ENCODE measurements around the gene C9orf153.

The C9orf153 gene

DNA sequence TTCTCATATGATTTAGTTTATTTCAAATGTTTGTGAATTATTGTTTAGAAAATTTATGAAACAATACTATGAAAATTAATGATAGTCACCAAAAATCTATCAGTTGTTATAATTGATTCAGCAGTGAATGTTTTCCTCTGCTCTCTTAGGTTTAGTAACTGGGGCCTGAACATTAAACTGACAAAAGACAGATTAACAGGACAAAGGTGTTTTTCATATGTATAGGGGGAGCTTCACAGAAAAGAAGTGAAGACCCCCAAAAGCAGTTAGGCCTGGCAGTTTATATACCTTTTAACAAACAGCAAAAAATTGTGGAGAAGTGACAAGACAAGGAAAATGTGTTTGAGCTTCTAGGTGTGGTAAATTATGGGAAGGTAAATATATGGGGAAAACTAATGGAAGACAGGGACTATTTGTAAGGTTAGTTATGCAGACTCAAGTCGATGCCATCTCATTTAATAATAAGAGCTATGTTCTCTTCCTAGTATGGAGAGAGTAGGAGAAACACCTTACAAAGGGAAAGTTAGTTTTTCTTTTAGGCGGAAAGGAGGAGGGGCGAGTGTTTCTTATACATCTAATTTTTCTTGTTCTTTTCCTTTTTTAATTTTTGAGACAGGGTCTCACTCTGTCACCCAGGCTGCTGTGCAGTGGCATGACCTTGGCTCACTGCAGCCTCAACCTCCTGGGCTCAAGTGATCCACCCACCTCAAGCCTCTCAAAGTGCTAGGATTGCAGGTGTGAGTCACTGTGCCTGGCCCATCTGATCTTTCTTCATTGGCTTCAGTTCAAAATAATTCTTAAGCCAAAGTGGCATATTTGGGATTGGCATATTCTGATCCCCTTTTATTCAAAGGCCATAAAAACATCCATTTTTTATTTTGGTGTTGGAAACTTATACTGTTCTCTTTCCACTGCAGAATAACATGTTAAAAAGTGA lies 77.8 kb downstream of the C9orf153 start:
- Histone ChIP-seq H3K36me3 (no peaks in the 10 kb centered on the region), H4K20me1 (no peaks in the 10 kb centered on the region), H3K27me3 (no peaks in the 10 kb centered on the region), H3K4me3 (no peak overlapping the region), H3K9ac (no peak overlapping the region), H3K27ac (no peak overlapping the region), H3K9me3 (no peaks in the 10 kb centered on the region), H3K4me2 (no peak overlapping the region), H3K4me1 (no peaks in the 10 kb centered on the region)
- no peak for TF ChIP-seq Cebpa-rat (IDR thresholded peaks at IDR 0.05)

DNA sequence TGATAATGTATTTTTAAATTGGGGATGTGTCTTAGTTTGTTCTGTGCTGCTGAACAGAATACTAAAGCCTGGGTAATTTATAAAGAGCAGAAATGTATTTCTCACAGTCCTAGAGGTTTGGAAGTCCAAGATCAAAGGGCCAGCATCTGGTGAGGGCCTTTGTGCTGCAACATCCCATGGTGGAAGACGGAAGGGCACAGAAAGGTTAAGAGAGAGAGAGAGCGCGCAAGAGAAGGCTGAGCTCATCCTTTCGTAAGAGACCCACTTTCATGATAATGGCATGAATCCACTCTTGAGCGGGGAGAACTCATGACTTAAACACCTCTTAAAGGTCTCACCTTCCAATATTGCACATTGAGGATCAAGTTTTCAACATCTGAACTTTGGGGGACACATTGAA lies 81.0 kb downstream of the C9orf153 start:
- no peak overlapping the region for H3K9ac ChIP-seq
- H3K27ac ChIP-seq = no peak overlapping the region
- no peaks in the 10 kb centered on the region for H4K20me1 ChIP-seq
- no peaks in the 10 kb centered on the region for H3K9me3 ChIP-seq
- no peak for TF ChIP-seq Cebpa-rat (IDR thresholded peaks at IDR 0.05)
- no peak overlapping the region for H3K4me3 ChIP-seq
- H3K4me1 ChIP-seq = no peaks in the 10 kb centered on the region
- H3K36me3 ChIP-seq = no peaks in the 10 kb centered on the region
- no peaks in the 10 kb centered on the region for H3K27me3 ChIP-seq
- no peak overlapping the region for H3K4me2 ChIP-seq

DNA sequence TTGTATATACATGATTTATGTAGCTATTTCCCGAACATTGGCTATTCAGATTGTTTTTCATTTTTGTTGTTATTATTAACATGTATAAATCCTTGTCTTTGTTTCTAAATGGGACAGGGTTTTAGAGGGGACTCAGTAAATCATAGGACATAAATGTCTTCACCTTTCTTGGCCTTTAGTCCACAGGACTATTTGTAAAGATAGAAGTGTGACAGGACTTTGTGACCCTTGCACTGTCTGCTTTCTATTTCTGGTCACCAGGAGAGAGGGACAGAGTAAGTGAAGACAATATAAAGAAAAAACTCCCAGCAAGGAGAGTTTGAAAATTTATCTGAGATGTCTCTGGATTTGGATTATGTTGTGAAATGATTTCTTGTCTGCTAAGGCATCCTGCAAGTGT lies 81.5 kb downstream of the C9orf153 start:
- no peak overlapping the region for H3K4me3 ChIP-seq
- no peaks in the 10 kb centered on the region for H3K9me3 ChIP-seq
- no peaks in the 10 kb centered on the region for H3K27me3 ChIP-seq
- H3K36me3 ChIP-seq = no peaks in the 10 kb centered on the region
- H3K4me2 ChIP-seq = no peak overlapping the region
- no peaks in the 10 kb centered on the region for H3K4me1 ChIP-seq
- no peaks in the 10 kb centered on the region for H4K20me1 ChIP-seq
- TF ChIP-seq Cebpa-rat (IDR thresholded peaks at IDR 0.05) = no peak
- no peak overlapping the region for H3K9ac ChIP-seq
- H3K27ac ChIP-seq = no peak overlapping the region

DNA sequence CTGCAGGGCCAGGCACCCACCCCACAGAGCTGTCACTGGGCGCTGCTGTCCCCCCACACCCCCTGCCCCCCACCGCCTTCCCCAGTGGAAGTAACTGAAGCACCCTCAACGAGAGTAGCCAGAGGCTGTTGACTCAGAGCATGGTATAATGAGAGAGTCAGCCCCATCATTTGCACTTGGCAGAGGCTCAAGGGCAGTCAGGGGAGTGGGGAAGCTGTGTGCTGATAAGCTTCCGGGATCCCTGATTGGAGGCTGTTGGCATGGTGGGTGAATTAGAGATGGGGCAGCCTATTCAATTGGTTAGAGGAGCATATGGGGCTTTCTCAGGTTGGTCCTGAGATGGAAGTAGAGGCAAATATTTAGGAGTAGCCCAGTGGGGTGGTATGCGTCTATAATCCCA lies 83.0 kb downstream of the C9orf153 start:
- Histone ChIP-seq H3K27me3 (no peaks in the 10 kb centered on the region), H3K4me1 (no peaks in the 10 kb centered on the region), H3K4me3 (no peak overlapping the region), H4K20me1 (no peaks in the 10 kb centered on the region), H3K9me3 (no peaks in the 10 kb centered on the region), H3K27ac (no peak overlapping the region), H3K36me3 (no peaks in the 10 kb centered on the region), H3K4me2 (no peak overlapping the region), H3K9ac (no peak overlapping the region)
- no peak for TF ChIP-seq Cebpa-rat (IDR thresholded peaks at IDR 0.05)

DNA sequence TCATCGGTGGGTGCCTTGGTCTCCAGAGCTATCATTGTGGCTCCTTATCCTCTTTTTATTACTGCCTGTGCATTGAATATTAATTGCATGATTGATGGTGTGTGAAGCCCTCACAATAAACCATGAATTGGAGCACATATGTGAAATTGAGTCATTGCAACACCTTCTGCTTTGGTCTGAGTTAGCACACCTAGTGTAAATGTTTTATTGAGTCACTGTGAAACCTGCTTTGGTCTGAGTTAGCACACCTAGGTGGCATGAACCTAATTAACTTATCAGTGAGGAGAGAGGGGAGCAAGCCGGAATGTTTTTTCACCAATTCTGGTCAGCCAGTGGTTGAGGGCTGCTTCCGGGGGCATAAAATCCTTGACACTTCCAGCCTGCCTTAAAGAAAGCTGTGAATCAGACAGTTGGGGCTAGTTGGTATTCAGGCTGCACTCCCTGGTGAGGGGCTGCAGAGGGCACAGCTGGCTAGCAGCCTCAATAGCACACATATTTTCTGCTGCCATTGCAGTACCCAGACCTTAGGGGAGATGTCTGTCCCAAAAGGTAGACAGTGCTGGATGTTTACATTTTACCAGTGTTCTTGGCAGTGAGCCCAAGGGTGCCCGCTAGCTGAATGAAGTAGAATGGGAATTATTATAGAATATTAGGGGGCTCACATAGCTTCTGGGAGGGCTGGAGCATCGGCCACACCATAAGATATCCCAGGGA lies 83.6 kb downstream of the C9orf153 start:
- no peak overlapping the region for H3K27ac ChIP-seq
- H3K27me3 ChIP-seq = no peaks in the 10 kb centered on the region
- no peak overlapping the region for H3K4me2 ChIP-seq
- TF ChIP-seq Cebpa-rat (IDR thresholded peaks at IDR 0.05) = no peak
- no peak overlapping the region for H3K4me3 ChIP-seq
- H3K9me3 ChIP-seq = no peaks in the 10 kb centered on the region
- H4K20me1 ChIP-seq = no peaks in the 10 kb centered on the region
- no peak overlapping the region for H3K9ac ChIP-seq
- no peaks in the 10 kb centered on the region for H3K36me3 ChIP-seq
- H3K4me1 ChIP-seq = no peaks in the 10 kb centered on the region

DNA sequence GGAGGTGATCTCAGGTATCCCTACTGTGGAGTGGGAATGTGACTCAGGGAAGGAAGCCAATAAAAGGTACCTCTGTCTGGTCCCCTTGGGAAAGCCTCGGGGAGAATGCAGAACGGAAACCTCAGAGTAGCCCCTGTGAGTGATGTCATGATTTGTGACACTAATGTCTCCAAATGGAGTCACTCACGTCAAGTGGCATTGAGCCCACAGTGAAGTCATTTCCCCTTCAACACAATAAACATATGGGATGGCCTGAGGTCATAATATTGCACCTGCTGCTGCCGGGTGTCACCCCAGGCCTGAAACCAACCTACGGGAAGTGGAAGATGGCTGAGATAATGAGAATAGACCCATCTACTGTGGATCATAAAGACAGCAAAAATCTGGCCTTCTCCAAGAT lies 84.2 kb downstream of the C9orf153 start:
- H3K9ac ChIP-seq = no peak overlapping the region
- no peaks in the 10 kb centered on the region for H3K4me1 ChIP-seq
- H4K20me1 ChIP-seq = no peaks in the 10 kb centered on the region
- no peak for TF ChIP-seq Cebpa-rat (IDR thresholded peaks at IDR 0.05)
- no peaks in the 10 kb centered on the region for H3K9me3 ChIP-seq
- H3K4me3 ChIP-seq = no peak overlapping the region
- H3K27ac ChIP-seq = no peak overlapping the region
- no peaks in the 10 kb centered on the region for H3K36me3 ChIP-seq
- H3K27me3 ChIP-seq = no peaks in the 10 kb centered on the region
- H3K4me2 ChIP-seq = no peak overlapping the region

Data from BLaER1 (cell line).